ENCODE measurements around the gene ADCY7.

DNA sequence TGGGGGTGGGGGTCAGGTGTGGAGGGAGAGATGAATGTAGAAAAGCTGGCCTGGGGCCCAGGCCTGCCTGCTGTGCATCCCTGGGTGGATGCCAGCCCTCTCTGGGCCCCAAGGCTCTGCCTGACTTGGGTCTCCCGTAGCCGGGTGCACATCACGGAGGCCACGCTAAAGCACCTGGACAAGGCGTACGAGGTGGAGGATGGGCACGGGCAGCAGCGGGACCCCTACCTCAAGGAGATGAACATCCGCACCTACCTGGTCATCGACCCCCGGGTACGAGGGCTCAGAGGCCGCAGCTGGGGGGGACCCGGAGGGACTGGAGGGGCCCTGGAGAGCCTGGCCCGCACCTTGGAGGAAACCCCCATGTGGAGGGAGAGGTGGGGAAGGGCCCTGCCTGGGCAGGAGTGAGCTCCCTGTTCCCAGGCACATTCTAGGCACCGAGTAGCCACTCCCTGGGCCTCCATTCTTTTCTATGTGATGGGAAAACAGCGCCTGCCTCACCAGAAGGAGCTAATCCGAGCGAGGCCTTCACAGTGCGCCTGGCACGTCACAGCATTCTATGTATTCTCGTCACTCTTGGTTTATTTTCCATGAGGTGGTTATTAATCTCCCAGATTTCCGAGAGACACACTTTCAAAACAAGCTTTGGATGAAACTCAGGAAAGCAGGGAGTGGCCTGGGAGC lies 34.7 kb downstream of the ADCY7 start:
- no peak for TF ChIP-seq EZH2phosphoT487 (IDR thresholded peaks at IDR 0.05; ENCODE audit: borderline replicate concordance, low read length)
- TF ChIP-seq CTCF (conservative IDR thresholded peaks at IDR 0.05; ENCODE audit: low read depth, low read length) = no peak
- no peak for TF ChIP-seq EZH2 (IDR thresholded peaks at IDR 0.05; ENCODE audit: low read length, unreplicated experiment)
